ENCODE data around the gene SLC9A7.
"Not testable (repeated sequence)": the region's sequence is repeated elsewhere in the genome, so short reads cannot be mapped to it uniquely, and the experiment has no call there.

SLC9A7 gene

DNA sequence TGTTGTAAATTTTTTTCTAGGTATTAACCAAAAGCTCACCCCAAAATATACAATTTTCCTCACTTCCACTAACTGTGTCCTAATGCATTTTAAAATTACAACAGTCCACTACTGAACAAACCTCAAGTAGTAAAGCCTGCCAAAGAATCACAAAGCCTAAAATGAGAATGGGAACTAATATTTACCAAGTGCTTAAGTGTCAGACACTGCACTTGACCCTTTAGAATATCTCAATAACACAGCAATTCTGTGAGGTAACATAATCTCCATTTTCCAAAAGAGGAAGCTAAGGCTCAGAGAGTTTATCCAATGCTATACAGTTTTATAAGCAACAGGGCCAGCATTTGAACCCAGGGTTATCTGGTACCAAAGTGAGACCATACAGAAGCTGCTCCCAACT lies 4.9 kb downstream of the SLC9A7 start:
- no peak for DNase-seq

DNA sequence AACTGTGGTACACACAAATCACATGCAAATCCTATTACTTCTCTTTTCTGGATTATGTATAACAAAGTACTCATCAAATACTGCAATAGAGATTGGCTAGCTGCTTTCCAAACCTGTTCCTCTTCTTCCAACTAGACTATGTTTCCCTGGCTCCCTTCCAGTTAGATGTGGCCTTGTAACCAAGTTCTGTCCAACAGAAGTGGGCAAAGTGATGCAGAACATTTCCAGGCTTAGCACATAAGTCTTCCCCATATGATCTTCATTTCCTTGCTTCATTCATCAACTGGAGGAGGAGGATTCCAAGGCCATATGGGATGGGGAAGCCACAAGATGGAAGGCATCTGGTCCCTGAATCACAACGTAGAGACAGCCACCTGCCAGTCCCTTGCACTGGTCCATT lies 8.0 kb downstream of the SLC9A7 start:
- no peak for DNase-seq

- DNase-seq = no peak
Observed at GRCh38 chrX:46744009-46744408, 14.9 kb downstream of the SLC9A7 start.

DNA sequence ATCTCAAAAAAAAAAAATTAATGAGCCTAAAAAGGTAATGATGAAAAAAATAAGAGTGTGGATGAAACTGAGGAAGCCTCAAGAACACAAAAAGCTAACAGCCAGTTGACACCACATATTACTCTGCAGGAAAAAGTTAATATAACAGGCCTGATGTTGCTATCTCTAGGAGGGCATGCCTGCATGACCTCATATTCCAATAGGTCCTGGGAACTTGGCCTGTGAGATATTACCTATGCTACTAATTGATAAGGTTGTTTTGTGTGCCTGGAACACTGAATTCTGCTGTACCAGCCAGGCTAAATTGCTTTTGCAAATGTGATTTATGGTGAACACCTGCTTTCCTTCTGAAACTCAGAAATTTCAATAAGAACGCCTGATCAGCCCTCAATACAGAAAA lies 15.9 kb downstream of the SLC9A7 start:
- no peak for DNase-seq

GRCh38 chrX:46739736-46740135 lies 19.2 kb downstream of the SLC9A7 start:
- DNase-seq = no peak

DNA sequence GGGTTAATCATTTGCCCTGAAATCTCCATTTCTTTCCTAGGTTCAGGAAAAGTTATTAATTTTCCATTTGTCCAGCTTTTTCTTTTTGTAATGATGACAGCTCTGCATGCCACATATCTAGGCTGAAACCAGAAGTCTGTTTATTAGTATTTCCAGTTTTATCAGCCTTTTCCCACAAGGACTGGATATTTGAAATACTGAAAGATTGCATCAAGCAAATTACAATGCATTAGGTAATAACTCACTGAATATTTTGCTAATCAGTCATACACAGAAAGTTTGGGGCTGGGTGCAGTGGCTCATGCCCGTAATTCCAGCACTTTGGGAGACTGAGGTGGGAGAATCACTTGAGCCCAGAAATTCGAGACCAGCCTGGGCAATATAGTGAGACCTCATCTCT lies 21.5 kb downstream of the SLC9A7 start:
- no peak for DNase-seq

GRCh38 chrX:46737041-46737440 lies 21.9 kb downstream of the SLC9A7 start:
- DNase-seq = no peak

GRCh38 chrX:46735622-46736021 lies 23.3 kb downstream of the SLC9A7 start:
- no peak for DNase-seq

DNA sequence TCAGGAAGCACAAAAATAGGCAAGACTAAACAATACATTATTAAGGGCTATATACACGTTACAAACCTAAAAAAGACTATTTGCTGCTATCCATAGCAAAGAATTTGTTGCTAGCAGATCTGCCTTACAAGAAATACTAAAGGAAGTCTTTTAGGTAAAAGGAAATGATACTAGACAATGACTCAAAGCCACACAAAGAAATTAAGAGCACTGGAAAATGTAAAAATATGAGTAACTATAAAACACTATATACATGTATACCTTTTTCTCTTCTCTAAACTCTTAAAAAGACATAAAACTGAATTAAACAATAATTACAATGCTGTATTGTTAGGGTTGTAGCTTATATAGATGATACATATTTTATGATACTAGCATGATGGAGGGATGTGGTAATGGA lies 25.7 kb downstream of the SLC9A7 start:
- no peak for DNase-seq

GRCh38 chrX:46730765-46731164 lies 28.2 kb downstream of the SLC9A7 start:
- no peak for DNase-seq

GRCh38 chrX:46727441-46727840 lies 31.5 kb downstream of the SLC9A7 start:
- no peak for DNase-seq

DNA sequence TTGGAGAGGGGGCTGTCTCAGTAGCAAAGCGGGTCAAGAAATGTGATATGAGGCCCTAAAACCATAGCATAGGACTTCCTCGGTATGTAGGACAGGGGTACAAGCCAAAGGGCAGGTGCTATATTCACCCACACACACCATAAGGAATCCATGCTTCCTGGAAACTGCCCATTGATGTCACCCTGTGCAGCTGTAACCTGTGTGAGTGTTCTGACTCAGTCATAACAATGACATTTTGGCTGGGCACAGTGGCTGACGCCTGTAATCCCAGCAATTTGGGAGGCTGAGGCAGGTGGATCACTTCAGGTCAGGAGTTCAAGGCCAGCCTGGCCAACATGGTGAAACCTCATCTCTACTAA lies 35.4 kb downstream of the SLC9A7 start:
- DNase-seq = not testable (repeated sequence)

DNA sequence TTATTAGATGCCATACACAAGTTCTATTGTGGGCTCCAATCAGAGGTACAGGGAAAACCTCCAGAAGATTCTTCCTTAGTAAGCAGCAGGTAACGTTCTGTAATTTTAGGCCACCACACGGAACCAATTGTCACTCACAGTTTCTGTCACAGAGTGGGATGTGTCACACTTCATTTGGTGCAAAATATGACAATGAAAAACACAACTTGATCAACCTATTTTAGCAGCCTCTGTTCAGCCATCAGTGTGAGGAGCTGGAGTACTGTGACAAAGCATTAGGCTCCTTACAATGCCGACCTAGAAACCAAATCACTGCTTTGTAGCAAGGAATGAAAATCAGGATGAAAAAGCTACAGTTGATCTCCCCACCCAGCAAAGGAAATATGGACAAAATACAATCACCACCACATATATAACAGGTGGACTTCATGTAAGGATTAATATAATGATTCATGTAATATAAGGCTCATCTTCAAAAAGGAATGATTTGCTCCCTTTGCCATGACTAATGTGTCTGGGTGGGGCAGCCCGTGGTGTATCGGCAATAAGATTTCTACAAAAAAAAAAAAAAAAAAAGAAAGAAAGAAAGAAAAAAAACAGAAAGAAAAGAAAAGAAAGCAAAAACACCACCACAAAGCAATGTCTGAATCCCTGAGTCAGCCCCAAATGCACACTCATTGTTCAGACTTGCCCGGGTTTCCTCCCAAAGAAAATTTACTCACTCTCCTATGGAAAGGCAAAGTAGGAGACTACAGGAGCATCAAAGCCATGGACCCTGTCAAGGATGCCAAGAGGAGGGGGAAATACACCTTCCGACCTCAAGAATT lies 36.0 kb downstream of the SLC9A7 start:
- no peak for DNase-seq

- DNase-seq = no peak
Observed at GRCh38 chrX:46716796-46717195, 42.1 kb downstream of the SLC9A7 start.

DNA sequence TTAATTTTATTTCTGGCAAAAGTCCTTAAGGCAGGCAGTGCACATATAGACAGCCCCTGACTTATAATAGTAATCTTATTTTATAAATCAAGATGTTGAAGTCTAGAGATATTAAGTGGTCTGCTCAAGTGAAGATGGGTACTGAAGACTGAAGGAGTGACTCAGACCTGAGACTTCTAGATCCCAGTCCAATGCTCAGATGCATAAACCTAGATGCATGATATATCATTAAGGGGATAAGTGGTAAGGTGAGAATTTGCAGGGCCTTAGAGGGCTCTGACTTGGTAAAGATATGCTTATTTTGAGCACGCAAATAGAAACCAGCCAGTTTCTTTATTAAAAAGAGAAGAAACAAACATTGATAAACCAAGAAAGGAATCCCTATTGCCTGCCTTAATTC lies 42.9 kb downstream of the SLC9A7 start:
- DNase-seq = no peak

DNA sequence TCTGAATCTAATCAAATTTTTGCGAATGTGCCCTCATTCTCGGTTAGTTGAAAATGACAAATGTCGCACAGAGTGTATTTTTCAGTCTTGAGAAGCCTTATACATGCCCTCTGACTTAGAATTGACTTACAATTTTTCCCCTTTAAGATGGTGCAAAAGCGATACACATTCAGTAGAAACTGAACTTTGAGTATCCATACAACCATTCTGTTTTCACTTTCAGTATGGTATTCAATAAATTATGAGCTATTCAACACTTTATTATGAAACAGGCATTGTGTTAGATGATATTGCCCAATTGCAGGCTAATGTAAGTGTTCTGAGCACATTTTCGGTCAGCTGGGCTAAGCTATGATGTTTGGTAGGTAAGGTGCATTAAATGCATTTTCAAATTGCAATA lies 43.4 kb downstream of the SLC9A7 start:
- no peak for DNase-seq

GRCh38 chrX:46713672-46714490 lies 45.0 kb downstream of the SLC9A7 start:
- no peak for DNase-seq

DNA sequence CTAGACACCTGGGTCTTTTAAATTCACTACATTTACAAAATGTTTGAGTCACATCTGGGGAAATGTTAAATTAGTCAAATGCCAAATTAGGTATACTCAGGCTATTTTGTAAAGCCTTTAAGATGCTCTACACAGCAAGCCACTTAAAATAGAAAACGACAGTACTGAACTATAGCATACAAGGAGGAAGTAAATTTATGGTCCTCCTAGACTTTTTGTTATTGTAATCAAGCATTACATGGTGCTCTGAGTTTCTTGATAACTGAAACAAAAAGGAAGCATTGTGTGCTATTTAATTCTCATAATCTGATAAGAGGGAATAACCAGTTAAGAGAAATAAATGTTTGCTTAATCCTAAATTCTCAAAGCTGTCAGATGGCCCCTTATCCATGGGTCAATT lies 46.2 kb downstream of the SLC9A7 start:
- DNase-seq = no peak

GRCh38 chrX:46710927-46711623 lies 47.8 kb downstream of the SLC9A7 start:
- DNase-seq = no peak

DNA sequence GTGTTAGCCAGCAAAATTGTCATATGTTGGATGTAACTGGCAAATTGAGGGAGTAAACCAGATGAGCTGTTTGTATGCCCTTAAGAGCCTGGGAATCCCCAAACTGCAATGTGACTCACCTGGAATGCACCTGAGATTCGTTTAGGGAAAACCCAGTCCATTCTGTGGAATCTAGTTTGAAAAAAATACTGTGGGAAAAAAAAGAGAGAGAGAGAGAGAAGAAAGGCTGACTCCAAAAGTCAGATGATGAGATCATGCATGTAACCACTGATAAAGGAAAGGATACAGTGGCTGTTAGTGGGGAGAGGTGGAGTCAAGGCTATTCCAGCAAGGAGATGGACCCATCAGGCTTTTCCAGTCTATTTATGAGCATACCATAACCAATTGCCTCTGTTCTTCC lies 48.5 kb downstream of the SLC9A7 start:
- DNase-seq = no peak

DNA sequence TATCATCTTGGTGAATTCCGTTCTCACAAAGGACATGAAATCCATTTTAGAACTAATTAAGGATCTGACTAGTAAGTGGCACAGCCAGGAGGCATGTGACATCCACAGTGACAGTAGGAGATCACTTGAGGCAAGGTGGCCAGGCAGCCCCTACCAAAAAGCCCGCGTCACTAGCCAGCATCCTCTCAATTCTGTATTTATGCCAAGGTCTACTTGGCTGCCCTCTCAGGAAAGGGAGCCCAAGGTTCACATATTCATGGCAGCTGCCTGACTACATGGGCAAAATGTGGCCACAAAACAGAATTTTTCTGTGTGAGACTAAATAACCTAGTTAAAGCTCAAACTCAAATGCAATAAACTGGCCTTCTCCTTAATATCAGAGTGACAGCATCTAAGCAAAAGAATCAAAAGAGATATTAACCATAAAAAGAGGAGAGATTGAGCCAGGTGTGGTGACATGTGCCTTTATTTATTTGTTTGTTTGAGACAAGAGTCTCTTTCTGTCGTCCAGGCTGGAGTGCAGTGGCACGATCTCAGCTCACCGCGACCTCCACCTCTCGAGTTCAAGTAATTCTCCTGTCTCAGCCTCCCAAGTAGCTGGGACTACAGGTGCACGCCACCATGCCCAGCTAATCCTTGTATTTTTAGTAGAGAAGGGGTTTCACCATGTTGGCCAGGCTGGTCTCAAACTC lies 51.5 kb downstream of the SLC9A7 start:
- no peak for DNase-seq

DNA sequence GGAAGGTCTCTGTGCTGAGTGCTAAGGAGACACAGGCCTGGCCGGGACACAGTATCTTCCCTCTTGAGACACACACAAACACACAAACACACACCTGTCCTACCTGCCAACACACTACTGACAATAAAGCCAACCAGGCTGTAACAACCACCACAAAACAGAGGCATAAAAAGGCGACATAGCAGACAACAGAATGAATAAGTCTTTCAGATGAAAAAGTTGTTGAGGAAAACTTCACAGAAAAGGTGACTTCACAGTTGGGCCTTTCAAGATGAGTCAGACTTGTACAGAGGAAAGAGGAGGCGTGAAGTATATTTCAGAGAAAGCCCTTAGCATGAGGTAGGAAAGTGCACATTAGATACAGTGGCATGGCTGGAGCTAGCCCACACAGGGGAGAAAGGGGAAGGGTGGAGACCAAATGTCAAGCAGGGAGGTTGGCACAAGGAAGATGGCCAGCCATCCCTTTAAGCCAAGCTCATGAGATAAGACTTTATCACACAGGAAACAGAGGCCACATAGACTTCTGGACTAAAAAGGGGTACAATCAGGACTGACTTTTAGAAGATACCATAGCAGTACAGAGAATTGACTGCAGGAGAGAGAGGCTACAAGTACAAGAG lies 54.0 kb downstream of the SLC9A7 start:
- no peak for DNase-seq

GRCh38 chrX:46703980-46704379 lies 54.9 kb downstream of the SLC9A7 start:
- no peak for DNase-seq
